Smooth muscle cell (in vitro differentiated cells): ENCODE data around the gene POLR3F. TPM values are rescaled to one million over a fixed set of nuclear protein-coding genes. Genes with fewer than 3 reads are reported as not detected.
A peak's percentile ranks its signal among the peaks of the same experiment; 100 is the strongest.

Experiments
- DNase-seq: peaks from one replicate; lab custom pipeline; 2025; ENCODE audit not compliant: unreplicated experiment; lab: John Stamatoyannopoulos, UW
- H2AFZ ChIP-seq: fragments of 200-600 bp; sonication (generic); 2 replicates; pipeline ENCODE4 v1.6.0; 2016; ENCODE audit warnings: antibody characterized with exemption, low read depth, mild to moderate bottlenecking
- H3F3A ChIP-seq: fragments of 200-600 bp; sonication (generic); 2 replicates; pipeline ENCODE4 v1.6.0; 2017; ENCODE audit warnings: antibody characterized with exemption, low read depth
- H3K27ac ChIP-seq: fragments of 200-600 bp; sonication (generic); 2 replicates; pipeline ENCODE4 v1.5.1; 2016; ENCODE audit warnings: low read depth, mild to moderate bottlenecking
- H3K27me3 ChIP-seq: fragments of 200-600 bp; sonication (generic); 2 replicates; pipeline ENCODE4 v1.6.1; 2016; ENCODE audit warnings: low read depth, mild to moderate bottlenecking
- H3K36me3 ChIP-seq: fragments of 200-600 bp; sonication (generic); 2 replicates; pipeline ENCODE4 v1.5.1; 2016; ENCODE audit warnings: low read depth
- H3K4me1 ChIP-seq: fragments of 200-600 bp; sonication (generic); 2 replicates; pipeline ENCODE4 v1.5.1; 2016; ENCODE audit warnings: low read depth
- H3K4me2 ChIP-seq: fragments of 200-600 bp; sonication (generic); 2 replicates; pipeline ENCODE4 v1.6.0; 2016; ENCODE audit warnings: mild to moderate bottlenecking
- H3K4me3 ChIP-seq: fragments of 200-600 bp; sonication (generic); 2 replicates; pipeline ENCODE4 v1.5.1; 2016; ENCODE audit warnings: mild to moderate bottlenecking
- H3K79me2 ChIP-seq: fragments of 200-600 bp; sonication (generic); 2 replicates; pipeline ENCODE4 v1.6.0; 2016; ENCODE audit warnings: low read depth, mild to moderate bottlenecking
- H3K9ac ChIP-seq: fragments of 200-600 bp; sonication (generic); 2 replicates; pipeline ENCODE4 v1.6.0; 2016; ENCODE audit warnings: low read depth
- H3K9me3 ChIP-seq: fragments of 200-600 bp; sonication (generic); replicated peaks from 2 replicates; pipeline ENCODE4 v1.5.1; 2016; ENCODE audit warnings: low read depth
- H4K20me1 ChIP-seq: fragments of 200-600 bp; sonication (generic); 2 replicates; pipeline ENCODE4 v1.6.0; 2016; ENCODE audit warnings: low read depth
- WGBS: methylation state at CpG from one replicate; pipeline ENCODE4 v1.1.7; 2016; ENCODE audit warnings: low lambda C conversion rate; 5-methylcytosine and 5-hydroxymethylcytosine counted together
- polyA plus RNA-seq: library from polyadenylated mRNA; unstranded; fragments of >200 nt; fragmentation: Nextera tagmentation; extraction: Ambion mirVana; gene quantifications from 2 replicates; pipeline ENCODE4 v1.2.1, GENCODE V29; 2016
- total RNA-seq: library from RNA; depleted of rRNA; stranded (reverse); fragments of >200 nt; gene quantifications from 2 replicates; pipeline ENCODE4 v1.2.3, GENCODE V29; 2014
- TF ChIP-seq, protein P1 (sequence below): fragments of 200-600 bp; sonication (generic); IDR thresholded peaks from 2 replicates; pipeline ENCODE4 v1.5.1; 2017; ENCODE audit warnings: borderline replicate concordance, mild to moderate bottlenecking, antibody characterized with exemption; ENCODE audit not compliant: insufficient read depth, poor library complexity, severe bottlenecking

POLR3F gene
- total and polyA plus RNA-seq, 2 experiments from 2014 or later, result 8.1 to 74.9 TPM

DNA sequence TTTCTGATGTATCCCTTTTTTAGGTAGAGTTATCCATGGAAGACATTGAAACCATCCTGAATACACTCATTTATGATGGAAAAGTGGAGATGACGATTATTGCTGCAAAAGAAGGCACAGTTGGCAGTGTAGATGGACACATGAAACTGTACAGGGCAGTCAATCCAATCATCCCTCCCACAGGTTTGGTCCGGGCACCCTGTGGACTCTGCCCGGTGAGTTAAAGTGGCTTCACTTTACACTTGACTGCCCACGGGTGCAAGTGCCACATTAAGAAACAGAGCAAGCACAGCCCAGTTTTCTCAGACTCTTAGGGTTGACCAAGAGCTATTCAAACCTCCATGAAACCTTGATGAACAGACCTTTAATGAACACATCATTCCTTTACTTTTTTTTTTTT, 14.4 kb downstream of the POLR3F start:
- WGBS, result 95% methylated on average over 4 of the region's 4 CpGs
- DNase-seq, result no peak
- Histone ChIP-seq H3K36me3 (peaks cover 7% of the 10 kb centered on the region), H3K27ac (no peak overlapping the region), H2AFZ (no peak overlapping the region), H3K4me1 (no peaks in the 10 kb centered on the region), H4K20me1 (no peaks in the 10 kb centered on the region), H3K9ac (no peak overlapping the region), H3K79me2 (no peaks in the 10 kb centered on the region), H3K4me3 (no peak overlapping the region), H3F3A (no peaks in the 10 kb centered on the region), H3K9me3 (no peaks in the 10 kb centered on the region), H3K4me2 (no peak overlapping the region), H3K27me3 (no peaks in the 10 kb centered on the region)
- TF ChIP-seq, protein P1, sequence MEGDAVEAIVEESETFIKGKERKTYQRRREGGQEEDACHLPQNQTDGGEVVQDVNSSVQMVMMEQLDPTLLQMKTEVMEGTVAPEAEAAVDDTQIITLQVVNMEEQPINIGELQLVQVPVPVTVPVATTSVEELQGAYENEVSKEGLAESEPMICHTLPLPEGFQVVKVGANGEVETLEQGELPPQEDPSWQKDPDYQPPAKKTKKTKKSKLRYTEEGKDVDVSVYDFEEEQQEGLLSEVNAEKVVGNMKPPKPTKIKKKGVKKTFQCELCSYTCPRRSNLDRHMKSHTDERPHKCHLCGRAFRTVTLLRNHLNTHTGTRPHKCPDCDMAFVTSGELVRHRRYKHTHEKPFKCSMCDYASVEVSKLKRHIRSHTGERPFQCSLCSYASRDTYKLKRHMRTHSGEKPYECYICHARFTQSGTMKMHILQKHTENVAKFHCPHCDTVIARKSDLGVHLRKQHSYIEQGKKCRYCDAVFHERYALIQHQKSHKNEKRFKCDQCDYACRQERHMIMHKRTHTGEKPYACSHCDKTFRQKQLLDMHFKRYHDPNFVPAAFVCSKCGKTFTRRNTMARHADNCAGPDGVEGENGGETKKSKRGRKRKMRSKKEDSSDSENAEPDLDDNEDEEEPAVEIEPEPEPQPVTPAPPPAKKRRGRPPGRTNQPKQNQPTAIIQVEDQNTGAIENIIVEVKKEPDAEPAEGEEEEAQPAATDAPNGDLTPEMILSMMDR, result no peak

- Histone ChIP-seq H4K20me1 (no peaks in the 10 kb centered on the region), H3K4me2 (no peak overlapping the region), H3K27me3 (no peaks in the 10 kb centered on the region), H3K36me3 (peaks cover 7% of the 10 kb centered on the region), H3F3A (no peaks in the 10 kb centered on the region), H3K9me3 (no peaks in the 10 kb centered on the region), H3K4me3 (no peak overlapping the region), H3K79me2 (no peaks in the 10 kb centered on the region), H3K9ac (no peak overlapping the region), H3K4me1 (no peaks in the 10 kb centered on the region), H2AFZ (no peak overlapping the region), H3K27ac (no peak overlapping the region)
- 97% methylated on average over 3 of the region's 3 CpGs for WGBS
- DNase-seq, result no peak
- TF ChIP-seq, protein P1, result no peak
Measured at GRCh38 chr20:18488301-18488700, 21.1 kb downstream of the POLR3F start.

DNA sequence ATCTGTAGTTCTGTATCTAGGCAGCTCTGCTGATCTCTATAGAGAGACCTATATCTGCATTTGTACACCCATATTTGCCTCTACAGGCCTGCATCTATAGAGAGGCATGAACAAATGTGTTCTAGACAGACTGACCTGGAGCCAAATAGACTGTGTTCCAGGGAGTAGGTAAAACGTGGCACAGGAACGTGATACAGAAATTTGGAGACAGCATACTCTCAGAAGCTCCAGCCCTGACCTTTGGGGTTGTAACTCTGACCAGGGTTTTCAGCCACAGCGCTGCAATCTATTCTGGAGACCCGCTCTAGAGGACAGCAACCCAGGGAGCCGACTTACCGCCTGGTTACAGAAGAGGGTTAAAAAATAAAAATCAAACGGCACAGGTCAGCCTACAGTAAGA, 28.9 kb downstream of the POLR3F start:
- H3K9ac ChIP-seq, result peak overlapping the region; percentile 73
- WGBS, result 41% methylated on average over 7 of the region's 7 CpGs
- H3K4me1 ChIP-seq, result peaks cover 16% of the 10 kb centered on the region
- H3F3A ChIP-seq, result no peaks in the 10 kb centered on the region
- H3K36me3 ChIP-seq, result no peaks in the 10 kb centered on the region
- peak overlapping the region; percentile 99 for H2AFZ ChIP-seq
- peak overlapping the region; percentile 98 for H3K4me3 ChIP-seq
- no peak overlapping the region for H3K27ac ChIP-seq
- no peaks in the 10 kb centered on the region for H3K9me3 ChIP-seq
- H4K20me1 ChIP-seq, result no peaks in the 10 kb centered on the region
- peak overlapping the region; percentile 92 for H3K4me2 ChIP-seq
- H3K27me3 ChIP-seq, result no peaks in the 10 kb centered on the region
- TF ChIP-seq, protein P1, result no peak
- peaks cover 8% of the 10 kb centered on the region for H3K79me2 ChIP-seq
- no peak for DNase-seq
